Measurements from ENCODE around the gene EVI5L.
"Not testable (repeated sequence)": the region's sequence is repeated elsewhere in the genome, so short reads cannot be mapped to it uniquely, and the experiment has no call there.

The EVI5L gene

GRCh38 chr19:7829561-7830271 lies at the start of gene EVI5L:
Gene EVI5L (plus strand): TSS chr19:7830218. CDS start chr19:7846543, 16,325 bp downstream.
- DNase-seq (ENCODE audit: low read depth in 4 of 4, low spot score in 1 of 4), result peak; percentile 98 to 100 (median 99)

GRCh38 chr19:7781157-7781556 lies 48.9 kb upstream of the EVI5L start:
- DNase-seq (ENCODE audit: low read depth in 4 of 4, low spot score in 1 of 4), result no peak

- no peak for DNase-seq (ENCODE audit: low read depth in 4 of 4, low spot score in 1 of 4)
Measured at GRCh38 chr19:7783991-7784423, 46.0 kb upstream of the EVI5L start.

- DNase-seq (ENCODE audit: low read depth in 4 of 4, low spot score in 1 of 4), result no peak
Measured at GRCh38 chr19:7784856-7785255, 45.2 kb upstream of the EVI5L start.

- no peak for DNase-seq (ENCODE audit: low read depth in 4 of 4, low spot score in 1 of 4)
Measured at GRCh38 chr19:7787141-7787540, 42.9 kb upstream of the EVI5L start.

- no peak for DNase-seq (ENCODE audit: low read depth in 4 of 4, low spot score in 1 of 4)
Measured at GRCh38 chr19:7787602-7788177, 42.3 kb upstream of the EVI5L start.

- no peak for DNase-seq (ENCODE audit: low read depth in 4 of 4, low spot score in 1 of 4)
Measured at GRCh38 chr19:7788178-7788932, 41.7 kb upstream of the EVI5L start.

- DNase-seq (ENCODE audit: low read depth in 4 of 4, low spot score in 1 of 4), result no peak
Measured at GRCh38 chr19:7788933-7789323, 41.1 kb upstream of the EVI5L start.

- DNase-seq (ENCODE audit: low read depth in 4 of 4, low spot score in 1 of 4), result peak in 1 of 4 experiments; percentile 12
Measured at GRCh38 chr19:7789447-7789846, 40.6 kb upstream of the EVI5L start.

GRCh38 chr19:7790416-7790815 lies 39.6 kb upstream of the EVI5L start:
- no peak for DNase-seq (ENCODE audit: low read depth in 4 of 4, low spot score in 1 of 4)

GRCh38 chr19:7792281-7792680 lies 37.7 kb upstream of the EVI5L start:
- DNase-seq (ENCODE audit: low read depth in 4 of 4, low spot score in 1 of 4), result no peak

- not testable (repeated sequence) for DNase-seq (ENCODE audit: low read depth in 4 of 4, low spot score in 1 of 4)
Measured at GRCh38 chr19:7792701-7793100, 37.3 kb upstream of the EVI5L start.

GRCh38 chr19:7793493-7793892 lies 36.5 kb upstream of the EVI5L start:
- no peak for DNase-seq (ENCODE audit: low read depth in 4 of 4, low spot score in 1 of 4)

- DNase-seq (ENCODE audit: low read depth in 4 of 4, low spot score in 1 of 4), result no peak
Measured at GRCh38 chr19:7795555-7796161, 34.4 kb upstream of the EVI5L start.

GRCh38 chr19:7799640-7800355 lies 30.2 kb upstream of the EVI5L start:
- DNase-seq (ENCODE audit: low read depth in 4 of 4, low spot score in 1 of 4), result peak; percentile 32 to 44 (median 40)

GRCh38 chr19:7801020-7801570 lies 28.9 kb upstream of the EVI5L start:
- no peak for DNase-seq (ENCODE audit: low read depth in 4 of 4, low spot score in 1 of 4)

GRCh38 chr19:7806234-7806633 lies 23.8 kb upstream of the EVI5L start:
- DNase-seq (ENCODE audit: low read depth in 4 of 4, low spot score in 1 of 4), result no peak

GRCh38 chr19:7806876-7807275 lies 23.1 kb upstream of the EVI5L start:
- no peak for DNase-seq (ENCODE audit: low read depth in 4 of 4, low spot score in 1 of 4)

GRCh38 chr19:7808108-7808507 lies 21.9 kb upstream of the EVI5L start:
- DNase-seq (ENCODE audit: low read depth in 4 of 4, low spot score in 1 of 4), result no peak

GRCh38 chr19:7811989-7812388 lies 18.0 kb upstream of the EVI5L start:
- DNase-seq (ENCODE audit: low read depth in 4 of 4, low spot score in 1 of 4), result no peak

GRCh38 chr19:7815325-7815724 lies 14.7 kb upstream of the EVI5L start:
- no peak for DNase-seq (ENCODE audit: low read depth in 4 of 4, low spot score in 1 of 4)

All from stimulated activated CD4-positive, alpha-beta T cell treated with anti-CD3 and anti-CD28 coated beads, Interleukin-1b, Interleukin-23, amount 100 ng/mL, for 24 hours (primary cell).